H54 (cell line): Measurements from ENCODE around the gene PLEKHM1.

Experiments
- DNase-seq: peaks from one replicate; pipeline ENCODE4 v3.0.0; 2011; ENCODE audit warnings: low spot score, mixed read lengths; ENCODE audit not compliant: insufficient read length
- FAIRE-seq: peaks from 3 replicates; lab custom pipeline; 2011; peaks lifted over from hg19 to GRCh38; lab: Jason Lieb, UNC
- POLR2A ChIP-seq: IDR thresholded peaks from 2 replicates; pipeline ENCODE4 v1.6.1; 2011; ENCODE audit warnings: low read depth, mild to moderate bottlenecking, low read length

PLEKHM1 gene

GRCh38 chr17:45425984-45426413 lies 64.5 kb downstream of the PLEKHM1 start:
- FAIRE-seq (no peak), DNase-seq (no peak)
- TF ChIP-seq POLR2A, result no peak

- DNase-seq (peak; percentile 98), FAIRE-seq (peak; percentile 91)
- no peak for TF ChIP-seq POLR2A
Measured at GRCh38 chr17:45425125-45425983, 65.2 kb downstream of the PLEKHM1 start.

- FAIRE-seq (no peak), DNase-seq (no peak)
- no peak for TF ChIP-seq POLR2A
Measured at GRCh38 chr17:45424769-45425124, 65.8 kb downstream of the PLEKHM1 start.

- FAIRE-seq (no peak), DNase-seq (no peak)
- no peak for TF ChIP-seq POLR2A
Measured at GRCh38 chr17:45423975-45424335, 66.6 kb downstream of the PLEKHM1 start.

- FAIRE-seq (no peak), DNase-seq (no peak)
- TF ChIP-seq POLR2A, result no peak
Measured at GRCh38 chr17:45423304-45423974, 67.1 kb downstream of the PLEKHM1 start.

- no peak for FAIRE-seq
- no peak for DNase-seq
- TF ChIP-seq POLR2A, result no peak
Measured at GRCh38 chr17:45414990-45415881, 75.3 kb downstream of the PLEKHM1 start.

GRCh38 chr17:45413498-45413923 lies 77.0 kb downstream of the PLEKHM1 start:
- no peak for DNase-seq
- FAIRE-seq, result no peak

GRCh38 chr17:45411348-45412105 lies 79.0 kb downstream of the PLEKHM1 start:
- no peak for TF ChIP-seq POLR2A
- DNase-seq (no peak), FAIRE-seq (no peak)

More at GRCh38 chr17:45413498-45413923, 77.0 kb downstream of the PLEKHM1 start:
- no peak for TF ChIP-seq POLR2A

GRCh38 chr17:45410144-45411091 lies 80.1 kb downstream of the PLEKHM1 start:
- FAIRE-seq (no peak), DNase-seq (no peak)
- no peak for TF ChIP-seq POLR2A

- no peak for DNase-seq
- no peak for TF ChIP-seq POLR2A
- FAIRE-seq, result no peak
Measured at GRCh38 chr17:45409659-45410076, 80.9 kb downstream of the PLEKHM1 start.

GRCh38 chr17:45408611-45409421 lies 81.7 kb downstream of the PLEKHM1 start:
- no peak for TF ChIP-seq POLR2A
- no peak for DNase-seq
- FAIRE-seq, result no peak

GRCh38 chr17:45406107-45406506 lies 84.4 kb downstream of the PLEKHM1 start:
- DNase-seq, result no peak
- no peak for FAIRE-seq
- no peak for TF ChIP-seq POLR2A
